GM21526 (cell line): ENCODE measurements around the gene MAP3K12.
A peak's percentile ranks its signal among the peaks of the same experiment; 100 is the strongest.
"Not testable (repeated sequence)": the region's sequence is repeated elsewhere in the genome, so short reads cannot be mapped to it uniquely, and the experiment has no call there.

Experiments used
- ATAC-seq: cut with Tn5 transposase; IDR thresholded peaks from one replicate; pipeline ENCODE4 v1.9.1; 2021; ENCODE audit warnings: moderate library complexity; ENCODE audit not compliant: unreplicated experiment, low FRiP score

Gene MAP3K12, protein sequence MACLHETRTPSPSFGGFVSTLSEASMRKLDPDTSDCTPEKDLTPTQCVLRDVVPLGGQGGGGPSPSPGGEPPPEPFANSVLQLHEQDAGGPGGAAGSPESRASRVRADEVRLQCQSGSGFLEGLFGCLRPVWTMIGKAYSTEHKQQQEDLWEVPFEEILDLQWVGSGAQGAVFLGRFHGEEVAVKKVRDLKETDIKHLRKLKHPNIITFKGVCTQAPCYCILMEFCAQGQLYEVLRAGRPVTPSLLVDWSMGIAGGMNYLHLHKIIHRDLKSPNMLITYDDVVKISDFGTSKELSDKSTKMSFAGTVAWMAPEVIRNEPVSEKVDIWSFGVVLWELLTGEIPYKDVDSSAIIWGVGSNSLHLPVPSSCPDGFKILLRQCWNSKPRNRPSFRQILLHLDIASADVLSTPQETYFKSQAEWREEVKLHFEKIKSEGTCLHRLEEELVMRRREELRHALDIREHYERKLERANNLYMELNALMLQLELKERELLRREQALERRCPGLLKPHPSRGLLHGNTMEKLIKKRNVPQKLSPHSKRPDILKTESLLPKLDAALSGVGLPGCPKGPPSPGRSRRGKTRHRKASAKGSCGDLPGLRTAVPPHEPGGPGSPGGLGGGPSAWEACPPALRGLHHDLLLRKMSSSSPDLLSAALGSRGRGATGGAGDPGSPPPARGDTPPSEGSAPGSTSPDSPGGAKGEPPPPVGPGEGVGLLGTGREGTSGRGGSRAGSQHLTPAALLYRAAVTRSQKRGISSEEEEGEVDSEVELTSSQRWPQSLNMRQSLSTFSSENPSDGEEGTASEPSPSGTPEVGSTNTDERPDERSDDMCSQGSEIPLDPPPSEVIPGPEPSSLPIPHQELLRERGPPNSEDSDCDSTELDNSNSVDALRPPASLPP

DNA sequence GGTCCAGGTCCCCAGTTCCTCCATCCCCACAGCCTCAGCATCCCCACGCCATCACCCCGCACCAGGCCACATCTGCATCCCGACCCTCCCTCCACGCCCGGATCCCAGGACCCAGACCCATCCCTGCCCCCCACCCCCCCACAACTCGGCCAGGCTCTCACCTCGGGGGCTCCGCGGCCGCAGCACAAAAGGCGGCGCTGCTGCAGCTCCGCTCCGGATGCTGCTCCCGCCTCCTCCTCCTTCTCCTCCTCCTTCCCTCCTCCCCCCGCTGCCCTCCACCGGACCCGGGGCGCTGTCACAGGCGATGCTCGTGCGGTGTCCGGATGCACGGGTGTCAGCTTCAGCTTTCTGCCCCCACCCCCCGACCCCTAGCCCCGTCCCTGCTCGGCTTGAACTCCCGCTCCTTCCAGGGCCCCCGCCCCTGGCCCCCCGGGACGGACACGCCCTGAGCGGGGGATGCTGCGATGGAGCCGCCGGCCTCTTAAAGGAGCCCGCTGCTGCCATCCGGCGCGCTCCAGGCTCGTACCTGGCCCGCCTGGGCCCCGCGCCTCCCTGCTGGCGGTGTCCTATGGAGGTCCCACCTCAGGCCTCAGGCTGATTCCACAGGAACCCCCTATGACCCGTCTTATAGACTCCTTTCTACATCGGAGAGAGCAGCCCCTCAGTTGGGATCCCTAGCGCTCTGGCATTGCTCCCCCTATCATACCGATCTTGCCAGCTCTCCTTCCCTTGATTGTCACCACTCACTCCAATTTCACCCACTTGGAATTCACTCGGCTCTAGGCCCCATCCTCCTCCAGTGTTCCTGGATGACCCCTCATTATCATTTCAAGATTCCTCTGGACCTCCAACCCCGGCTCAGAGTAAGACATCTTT lies at the start of gene MAP3K12:
TSS of gene MAP3K12 (minus strand) at position 193 of the 876 bp plus-strand sequence. CDS start 12,067 bp downstream, outside the sequence.
- no peak for ATAC-seq

DNA sequence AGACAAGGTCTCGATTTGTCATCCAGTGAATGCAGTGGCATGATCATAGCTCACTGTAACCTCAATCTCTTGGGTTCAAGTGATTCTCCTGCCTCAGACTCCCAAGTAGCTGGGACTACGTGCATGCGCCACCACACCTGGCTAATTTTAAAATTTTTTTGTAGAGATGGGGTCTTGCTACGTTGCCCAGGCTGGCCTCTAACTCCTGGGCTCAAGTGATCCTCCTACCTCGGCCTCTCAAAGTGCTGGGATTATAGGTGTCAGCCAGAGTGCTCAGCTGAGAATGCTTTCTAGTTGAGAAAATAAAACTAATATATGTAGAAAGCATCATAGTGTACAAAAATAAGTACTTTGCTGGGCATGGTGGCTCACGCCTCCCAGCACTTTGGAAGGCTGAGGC lies 49.1 kb upstream of the MAP3K12 start:
- ATAC-seq: not testable (repeated sequence)

DNA sequence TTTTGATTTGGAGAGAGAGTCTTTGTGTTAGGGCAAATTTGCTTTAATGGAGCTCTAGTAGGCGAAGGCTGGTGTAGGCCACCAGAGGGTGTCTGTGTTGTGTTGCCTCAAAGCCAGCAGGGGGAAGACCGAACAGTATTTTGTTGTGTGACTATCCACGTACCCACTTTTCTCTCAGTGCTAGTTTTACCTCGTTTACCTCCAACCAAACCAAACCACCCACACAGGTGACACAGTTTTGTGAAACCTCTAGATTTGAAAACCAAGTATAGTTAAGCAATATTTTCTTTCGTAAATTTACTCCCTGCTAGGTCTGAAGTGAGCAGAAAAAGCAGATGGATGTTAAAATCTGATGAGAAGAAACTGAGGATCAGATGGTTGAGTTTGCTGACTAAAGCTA lies 44.3 kb upstream of the MAP3K12 start:
- peak; percentile 63 for ATAC-seq

DNA sequence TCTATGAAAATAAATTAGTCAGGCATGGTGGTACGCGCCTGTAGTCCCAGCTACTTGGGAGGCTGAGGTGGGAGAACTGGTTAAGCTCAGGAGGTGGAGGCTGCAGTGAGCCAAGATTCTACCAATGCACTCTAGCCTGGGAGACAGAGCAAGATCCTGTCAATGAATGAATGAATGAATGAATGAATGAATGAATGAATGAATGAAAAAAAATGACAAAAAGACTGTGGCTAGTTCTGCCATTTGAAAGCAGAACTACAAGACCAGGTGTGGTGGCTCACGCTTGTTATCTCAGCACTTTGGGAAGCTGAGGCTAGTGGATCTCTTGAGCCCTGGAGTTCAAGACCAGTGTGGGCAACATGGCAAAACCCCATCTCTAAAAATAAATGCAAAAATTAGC lies 40.3 kb upstream of the MAP3K12 start:
- no peak for ATAC-seq

DNA sequence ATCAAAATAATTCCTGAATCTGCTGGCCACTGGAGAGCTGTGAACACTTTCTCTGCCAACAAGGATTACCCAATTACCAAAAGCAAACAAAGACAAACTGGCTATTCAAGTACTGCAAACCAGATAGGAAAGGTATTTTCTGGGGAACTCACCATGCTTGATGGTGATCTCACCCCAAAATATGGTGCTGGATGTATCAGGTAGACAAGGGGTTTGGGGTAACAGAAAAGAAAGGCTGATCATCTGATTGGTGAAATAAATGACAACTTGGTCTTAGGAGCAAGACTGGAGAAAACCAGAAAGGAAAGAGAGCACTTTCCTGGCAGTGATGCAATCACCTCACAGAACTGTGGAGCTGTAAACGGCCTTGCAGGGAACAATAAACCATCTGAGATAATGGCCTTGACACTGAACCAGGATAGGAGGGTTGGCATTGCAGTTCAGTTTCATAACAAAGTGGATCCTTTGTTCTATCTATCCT lies 39.0 kb upstream of the MAP3K12 start:
- ATAC-seq: no peak

DNA sequence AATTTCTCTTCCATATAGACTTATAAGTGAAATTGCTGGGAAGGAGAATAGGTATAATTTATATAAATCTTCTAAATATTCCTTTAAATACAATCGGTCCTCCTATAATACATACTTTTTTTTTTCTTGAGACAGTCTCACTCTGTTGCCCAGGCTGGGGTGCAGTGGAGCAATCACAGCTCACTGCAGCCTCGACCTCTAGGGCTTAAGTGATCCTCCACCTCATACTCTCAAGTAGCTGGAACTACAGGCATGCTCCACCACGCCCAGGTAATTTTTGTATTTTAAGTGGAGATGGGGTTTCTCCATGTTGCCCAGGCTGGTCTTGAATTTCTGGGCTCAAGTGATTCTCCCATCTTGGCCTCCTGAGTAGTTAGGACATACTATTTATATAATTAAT lies 37.7 kb upstream of the MAP3K12 start:
- ATAC-seq: no peak

DNA sequence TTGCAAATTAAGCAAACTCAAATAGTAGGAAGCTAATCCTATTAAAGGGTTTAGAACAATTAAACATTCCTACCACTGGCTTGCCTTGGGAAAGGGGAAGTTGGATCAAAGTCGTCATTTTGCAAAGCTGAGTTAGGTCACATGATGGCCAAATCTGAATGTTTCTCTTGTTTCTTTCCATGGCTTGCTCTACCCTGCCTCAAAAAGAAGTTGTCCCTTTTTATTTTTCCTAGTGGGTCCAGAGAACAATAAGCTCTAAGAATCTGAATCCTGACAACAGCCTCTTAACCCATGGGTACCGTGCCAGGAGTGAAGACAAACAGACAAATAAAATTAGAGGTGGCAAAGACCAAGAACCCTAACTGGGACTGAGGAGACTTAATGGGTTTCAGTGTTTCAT lies 34.2 kb upstream of the MAP3K12 start:
- no peak for ATAC-seq

DNA sequence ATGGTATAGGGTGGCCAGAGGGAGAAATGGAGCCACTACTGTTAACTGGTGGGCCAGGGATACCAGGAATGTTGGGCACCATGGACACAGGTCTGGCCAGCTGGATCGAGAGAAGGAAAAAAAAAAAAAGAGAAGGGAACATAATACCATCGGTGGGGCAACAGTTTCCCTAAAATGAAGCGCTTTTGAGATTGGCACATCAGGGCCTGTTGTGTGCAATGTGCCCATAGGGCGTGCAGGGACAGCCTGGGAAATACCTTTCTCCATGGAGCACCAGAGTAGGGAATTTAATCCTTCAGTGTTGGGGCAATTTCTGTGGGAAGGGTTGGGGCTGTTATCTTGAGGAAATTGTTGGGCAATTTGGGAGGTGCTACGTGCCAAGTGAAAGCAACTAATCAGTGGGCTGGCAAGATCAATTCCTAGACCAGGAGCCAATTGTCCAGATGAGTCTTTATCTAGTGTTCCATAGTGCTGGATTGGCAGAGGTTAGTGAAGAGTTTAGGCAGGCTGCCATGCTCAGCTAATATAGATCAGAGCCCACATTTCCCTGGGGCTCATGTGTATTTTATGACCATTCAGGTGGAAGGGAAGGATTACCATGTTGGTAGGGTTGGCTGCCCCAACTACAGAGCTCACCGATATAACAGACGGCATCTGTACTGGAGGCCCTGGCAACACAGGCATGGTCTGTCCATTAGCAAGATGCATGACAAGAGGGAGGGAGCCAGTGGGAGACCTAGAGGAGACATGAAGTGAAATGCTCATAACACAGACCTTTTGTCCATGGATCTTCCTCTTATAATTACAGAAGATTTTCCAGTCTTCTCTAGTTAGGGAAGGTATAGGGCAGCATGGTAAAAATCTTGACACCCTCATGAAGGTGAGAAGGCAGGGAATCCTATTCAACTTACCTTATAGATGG lies 33.5 kb upstream of the MAP3K12 start:
- no peak for ATAC-seq

DNA sequence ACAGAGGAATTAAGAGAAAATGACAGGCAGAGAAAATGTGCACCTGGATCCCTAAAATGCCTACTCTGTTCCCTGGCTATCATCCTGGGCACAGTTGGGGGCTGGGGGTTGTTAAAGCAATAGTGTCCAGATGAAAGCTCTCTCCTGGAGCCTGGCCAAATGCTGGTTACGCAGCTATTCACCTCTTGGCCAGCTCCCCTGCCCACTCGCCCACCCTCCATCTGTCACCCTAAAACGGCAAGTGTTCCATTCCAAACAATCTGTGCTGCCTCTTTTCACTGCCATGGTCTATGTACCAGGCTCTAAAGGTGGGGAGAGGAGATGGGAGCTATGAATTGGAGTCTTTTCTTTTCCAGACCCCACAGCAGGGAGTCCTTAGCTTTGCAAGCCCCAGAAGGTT lies 32.8 kb upstream of the MAP3K12 start:
- ATAC-seq: no peak

DNA sequence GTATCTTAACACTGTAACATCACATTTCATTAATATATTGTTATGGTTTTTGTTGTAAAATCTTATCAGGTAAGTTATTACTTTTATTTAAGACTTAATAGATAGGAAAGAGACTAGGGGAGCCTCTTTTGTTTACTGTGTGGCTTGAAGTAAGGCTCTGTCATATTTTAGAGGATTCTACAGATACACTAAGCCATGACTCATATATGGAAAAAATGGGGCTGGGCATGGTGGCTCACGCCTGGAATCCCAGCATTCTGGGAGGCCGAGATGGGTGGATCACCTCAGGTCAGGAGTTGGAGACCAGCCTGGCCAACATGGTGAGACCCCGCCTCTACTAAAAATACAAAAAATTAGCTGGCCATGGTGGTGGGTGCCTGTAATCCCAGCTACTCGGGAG lies 31.7 kb upstream of the MAP3K12 start:
- ATAC-seq: no peak

DNA sequence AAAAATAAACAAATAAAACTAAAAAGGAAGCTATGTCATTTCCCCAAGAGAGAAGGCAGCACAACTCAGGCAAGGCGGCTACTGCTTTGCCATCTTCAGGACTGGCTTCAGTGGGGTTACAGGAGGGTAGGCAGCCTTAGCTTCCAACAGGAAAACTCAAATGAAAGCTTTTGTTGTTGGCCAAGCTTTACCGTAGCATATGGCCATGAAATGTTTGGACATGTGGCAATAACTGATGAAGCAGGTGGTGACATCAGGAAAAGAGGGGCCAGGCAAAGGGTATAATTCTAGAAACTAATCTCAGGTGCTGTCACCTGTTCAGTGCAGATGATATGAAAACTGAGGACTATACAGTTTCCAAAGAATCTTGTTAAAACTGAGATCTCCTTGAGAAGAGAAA lies 30.8 kb upstream of the MAP3K12 start:
- ATAC-seq: no peak

DNA sequence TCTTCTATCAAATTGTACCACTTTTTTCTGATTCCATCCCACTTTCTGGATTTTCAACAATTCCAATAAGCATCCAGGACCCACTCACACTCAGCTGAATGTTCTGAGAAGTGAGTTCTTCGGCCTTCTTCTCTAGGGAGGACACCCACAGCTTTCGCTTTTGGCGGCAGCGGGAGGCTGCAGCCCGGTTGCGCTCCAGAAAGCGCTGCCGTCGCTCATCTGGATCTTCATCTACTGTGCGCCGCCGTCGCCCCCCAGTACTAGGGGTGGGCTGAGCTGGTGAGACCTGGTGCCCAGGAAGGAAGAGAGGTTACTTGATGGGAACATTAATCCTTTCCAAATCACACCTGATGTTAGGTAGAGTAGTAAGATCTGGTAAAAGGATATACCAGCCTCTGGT lies 25.2 kb upstream of the MAP3K12 start:
- no peak for ATAC-seq

DNA sequence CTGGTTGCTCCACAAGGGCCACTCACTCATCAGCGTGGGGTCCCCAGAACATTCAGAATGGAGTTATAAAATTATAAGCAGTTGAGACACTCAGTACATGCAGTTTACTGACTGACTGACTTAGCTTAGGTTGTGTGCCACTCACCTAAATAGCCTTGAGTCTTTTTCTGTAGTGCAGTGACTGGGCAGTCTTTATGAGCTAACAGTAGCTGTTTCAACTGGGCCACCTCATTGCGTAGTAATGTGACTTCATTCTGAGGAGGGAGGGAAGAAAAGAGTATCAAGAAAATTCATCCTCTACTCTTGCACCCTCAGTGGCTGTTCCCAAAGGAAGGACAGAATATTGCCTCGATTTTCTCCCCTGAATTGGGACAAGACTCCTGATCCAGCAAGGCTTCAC lies 23.9 kb upstream of the MAP3K12 start:
- ATAC-seq: no peak

DNA sequence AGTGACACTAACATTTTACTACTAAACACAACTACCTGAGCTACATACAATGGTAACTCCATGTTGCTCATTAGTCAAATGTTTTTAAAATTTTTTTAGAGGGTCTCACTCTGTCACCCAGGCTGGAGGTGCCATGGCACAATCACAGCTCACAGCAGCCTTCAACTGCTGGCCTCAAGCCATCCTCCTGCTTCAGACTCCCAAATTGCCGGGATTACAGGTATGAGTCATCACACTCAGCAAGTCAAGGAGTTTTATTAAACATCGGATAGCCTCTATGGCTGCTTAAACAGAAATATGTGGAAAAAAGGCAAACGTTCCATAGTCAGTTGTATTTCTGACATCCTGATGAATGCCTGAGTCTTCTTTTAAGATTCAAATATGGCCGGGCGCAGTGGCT lies 19.1 kb upstream of the MAP3K12 start:
- ATAC-seq: no peak

DNA sequence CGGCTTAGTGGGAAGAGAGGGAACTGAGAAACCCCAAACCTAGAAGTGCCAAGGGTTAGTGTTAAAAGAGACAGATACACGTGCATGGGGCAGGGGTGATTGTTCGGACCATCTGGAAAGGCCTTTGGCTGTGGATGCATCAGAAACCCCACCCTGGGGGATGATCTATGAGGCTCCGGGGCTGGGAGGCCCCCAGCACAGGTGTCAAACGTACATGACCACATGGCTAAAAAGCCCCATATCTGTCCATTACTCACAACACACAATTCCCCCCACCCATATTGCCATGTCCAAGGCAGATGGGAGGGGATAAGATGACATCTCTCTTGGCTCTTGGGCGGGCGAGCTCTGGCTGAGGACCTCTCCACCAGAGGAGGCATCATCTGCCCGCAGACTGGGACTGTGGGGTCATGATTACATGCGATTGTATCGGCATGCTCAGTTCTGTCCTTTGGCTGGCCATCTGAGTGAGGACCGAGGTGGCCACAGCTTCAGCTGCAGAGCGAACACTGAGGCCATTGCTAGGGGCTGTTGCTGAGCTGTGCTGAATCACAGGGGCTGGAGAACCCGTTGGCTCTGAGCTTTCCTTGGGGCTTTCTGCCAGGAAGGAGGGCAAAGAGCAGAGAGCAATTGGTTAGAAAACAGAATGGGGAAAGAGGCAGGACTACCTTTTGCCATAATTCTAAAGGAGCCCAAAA lies 17.6 kb upstream of the MAP3K12 start:
- no peak for ATAC-seq

DNA sequence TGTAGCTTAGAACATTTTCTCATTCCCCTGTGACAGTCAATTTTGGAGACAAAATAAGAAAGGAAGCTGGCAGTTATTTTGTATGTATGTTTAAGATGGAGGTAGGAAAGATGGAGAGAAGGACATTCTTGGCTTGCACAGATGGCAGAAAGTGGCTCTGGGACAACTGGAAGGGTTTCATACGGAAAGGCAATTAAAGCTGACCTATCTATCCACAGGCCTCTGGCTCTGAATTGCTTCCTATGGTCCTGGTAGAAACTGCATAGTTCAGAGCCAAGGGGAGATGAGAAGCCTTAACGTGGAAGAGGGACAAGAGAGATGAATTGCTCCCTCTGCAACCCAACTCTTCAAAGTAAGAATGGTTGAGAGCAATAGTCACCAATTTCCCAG lies 16.0 kb upstream of the MAP3K12 start:
- ATAC-seq: no peak

DNA sequence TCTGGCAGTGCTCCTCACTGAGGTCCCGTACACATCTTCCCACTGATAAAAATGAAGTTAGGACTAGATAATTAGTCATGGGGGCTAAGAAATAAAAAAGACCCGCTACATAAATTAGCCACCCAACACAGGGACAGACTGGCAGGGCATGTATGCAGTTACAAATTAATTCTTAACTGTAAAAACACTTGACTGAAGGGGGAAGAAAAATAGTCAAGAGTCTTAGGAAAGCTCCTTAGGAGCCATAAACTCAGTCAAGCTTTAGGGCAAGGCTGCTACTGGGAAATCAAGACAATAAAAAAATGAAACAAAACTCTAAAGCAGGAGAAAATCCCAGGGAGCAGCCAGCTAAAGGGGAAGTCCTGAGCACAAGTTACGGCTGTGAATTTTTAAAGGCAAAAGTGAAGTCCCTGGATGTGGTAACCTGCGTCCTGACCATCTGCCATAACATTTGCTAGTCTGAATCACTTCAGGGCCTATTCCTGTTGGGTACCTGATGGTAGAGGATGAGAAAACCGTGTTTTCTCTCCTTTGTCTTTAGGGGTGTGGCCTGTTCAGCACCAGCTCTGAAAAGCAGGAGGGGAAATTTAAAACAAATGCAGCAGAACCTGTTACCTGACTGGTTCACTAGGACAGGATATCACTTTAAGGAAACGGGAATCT lies 15.5 kb upstream of the MAP3K12 start:
- ATAC-seq: no peak

DNA sequence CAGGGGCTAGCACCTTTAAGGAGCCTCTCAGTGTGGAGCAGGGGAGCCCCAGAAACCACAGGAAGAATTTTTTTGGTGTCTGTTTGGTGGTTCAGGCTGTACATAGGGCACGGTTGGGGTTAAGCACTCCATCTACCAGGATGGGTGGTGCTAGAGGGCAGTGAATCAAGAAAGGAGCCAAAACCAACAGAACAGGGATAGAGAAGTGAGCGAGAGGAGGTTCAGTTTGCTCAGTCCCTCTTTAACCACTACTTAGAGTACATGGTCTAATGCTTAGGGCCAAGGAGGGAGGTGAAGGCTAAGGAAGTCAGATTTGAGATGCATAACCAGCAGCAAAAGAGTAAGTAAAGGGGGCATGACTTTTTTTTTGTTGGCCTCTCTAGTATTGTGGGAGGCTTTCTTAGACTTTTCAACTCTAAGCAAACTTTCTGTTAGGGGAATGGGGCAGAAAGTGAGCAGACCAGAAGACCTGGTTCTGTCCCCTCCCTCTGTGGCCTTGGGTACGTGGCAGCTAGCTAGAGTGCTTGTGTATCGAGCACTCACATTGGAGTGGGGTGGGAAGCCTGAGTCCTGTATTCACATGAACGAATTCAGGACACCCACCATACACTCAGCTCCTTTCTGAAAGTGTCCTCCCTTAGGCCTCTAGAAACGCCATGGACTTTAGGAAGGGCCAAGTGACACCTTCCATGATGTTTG lies 14.6 kb upstream of the MAP3K12 start:
- ATAC-seq: no peak
